ELF-1 (cell line): ENCODE results near the gene PNLIPRP3.

Source experiments
- DNase-seq: peaks from one replicate; pipeline ENCODE4 v3.0.0-alpha.2; 2016; ENCODE audit warnings: low read depth, low spot score

PNLIPRP3 gene

GRCh38 chr10:116450861-116451260, 23.2 kb downstream of the PNLIPRP3 start:
- no peak for DNase-seq

DNA sequence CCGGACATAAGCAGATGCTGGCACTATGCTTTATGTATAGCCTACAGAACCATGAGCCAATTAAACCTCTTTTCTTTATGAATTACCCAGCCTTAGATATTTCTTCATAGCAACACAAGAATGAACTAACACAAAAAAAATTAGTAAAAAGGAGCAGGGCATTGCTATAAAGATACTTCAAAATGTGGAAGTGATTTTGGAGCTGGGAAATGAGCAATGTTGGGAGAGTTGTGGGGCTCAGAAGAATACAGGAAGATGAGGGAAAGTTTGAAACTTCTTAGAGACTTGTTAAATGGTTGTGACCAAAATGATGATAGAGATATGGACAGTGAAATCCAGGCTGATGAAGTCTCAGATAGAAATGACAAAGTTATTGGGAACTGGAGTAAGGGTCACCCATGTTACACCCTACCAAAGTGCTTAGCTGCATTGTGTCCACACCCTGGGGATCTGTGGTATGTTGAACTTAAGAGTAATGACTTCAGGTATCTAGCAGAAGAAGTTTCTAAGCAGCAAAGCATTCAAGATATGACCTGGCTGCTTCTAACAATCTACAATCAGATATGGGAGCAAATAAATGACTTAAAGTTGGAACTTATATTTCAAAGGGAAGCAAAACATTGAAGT, 24.2 kb downstream of the PNLIPRP3 start:
- no peak for DNase-seq

DNA sequence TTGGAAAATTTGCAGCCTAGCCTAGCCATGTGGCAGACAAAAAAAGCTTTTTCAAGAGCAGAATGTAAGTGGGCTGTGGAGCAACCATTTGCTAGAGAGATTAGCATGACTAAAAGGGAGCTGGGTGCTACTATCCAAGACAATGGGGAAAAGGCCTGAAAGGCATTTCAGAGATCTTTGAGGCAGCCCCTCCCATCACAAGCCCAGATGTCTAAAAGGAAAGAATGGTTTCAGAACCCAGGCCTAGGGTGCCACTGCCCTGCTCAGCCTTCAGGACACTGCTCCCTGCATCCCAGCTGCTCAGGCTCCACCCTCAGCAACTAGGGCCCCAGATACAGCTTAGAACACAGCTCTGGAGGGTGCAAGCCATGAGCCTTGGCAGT, 24.7 kb downstream of the PNLIPRP3 start:
- peak; percentile 78 for DNase-seq

DNA sequence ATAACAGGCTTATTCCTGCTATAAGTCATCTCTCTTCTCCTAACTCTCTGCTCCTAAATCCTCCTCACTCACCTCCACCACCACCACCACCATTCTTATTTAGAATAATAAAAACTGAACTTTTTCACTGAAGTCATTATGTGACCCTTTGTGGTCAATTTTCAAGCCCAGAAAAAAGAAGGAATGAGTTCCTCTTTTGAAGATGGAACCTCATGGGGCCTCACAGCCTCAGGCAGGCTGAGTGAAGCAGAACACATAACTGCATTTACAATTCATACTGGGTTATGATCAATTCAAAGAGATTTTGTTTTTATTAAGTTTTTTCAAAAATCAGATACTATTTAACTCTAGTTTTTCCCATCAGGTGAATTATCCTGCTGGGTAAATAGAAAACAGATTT, 29.8 kb downstream of the PNLIPRP3 start:
- no peak for DNase-seq

DNA sequence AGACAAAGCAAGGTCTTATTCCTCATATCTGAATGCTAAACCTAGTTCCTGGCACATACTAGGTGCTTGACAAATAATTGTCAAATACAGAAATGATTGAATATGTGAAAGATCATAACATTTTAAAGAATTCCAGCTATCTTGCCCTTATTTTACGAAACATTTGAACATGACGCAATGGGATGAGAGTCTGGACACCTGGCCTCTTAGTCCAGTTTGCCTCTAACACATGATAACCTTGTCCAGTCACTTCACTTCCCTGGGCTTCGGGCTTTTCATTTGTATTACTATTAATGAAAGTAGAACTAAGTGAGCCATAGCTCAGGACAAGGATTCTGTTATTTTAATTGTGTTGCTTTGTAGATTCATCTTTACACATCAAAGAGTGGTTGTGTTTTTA, 32.6 kb downstream of the PNLIPRP3 start:
- no peak for DNase-seq

DNA sequence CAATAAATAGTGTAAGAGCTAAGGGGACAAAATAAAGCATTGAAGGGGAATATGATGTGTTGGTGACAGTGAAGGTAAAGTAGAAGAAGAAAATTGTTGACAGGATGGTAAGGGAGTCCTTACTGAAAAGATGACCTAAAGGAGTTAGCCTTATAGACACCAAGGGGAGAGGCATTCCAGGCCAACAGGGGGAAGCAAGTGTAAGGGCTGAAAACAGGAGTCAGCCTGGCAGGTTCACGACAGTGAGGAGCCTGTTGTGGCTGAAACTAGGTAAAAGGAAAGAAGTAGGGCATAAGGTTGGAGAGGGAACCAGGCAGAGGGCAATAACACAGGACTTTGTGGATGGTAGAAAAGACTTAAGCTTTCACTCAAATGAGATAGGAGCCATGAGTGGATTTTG, 34.0 kb downstream of the PNLIPRP3 start:
- DNase-seq: no peak

GRCh38 chr10:116464257-116464656, 36.6 kb downstream of the PNLIPRP3 start:
- DNase-seq: no peak

DNA sequence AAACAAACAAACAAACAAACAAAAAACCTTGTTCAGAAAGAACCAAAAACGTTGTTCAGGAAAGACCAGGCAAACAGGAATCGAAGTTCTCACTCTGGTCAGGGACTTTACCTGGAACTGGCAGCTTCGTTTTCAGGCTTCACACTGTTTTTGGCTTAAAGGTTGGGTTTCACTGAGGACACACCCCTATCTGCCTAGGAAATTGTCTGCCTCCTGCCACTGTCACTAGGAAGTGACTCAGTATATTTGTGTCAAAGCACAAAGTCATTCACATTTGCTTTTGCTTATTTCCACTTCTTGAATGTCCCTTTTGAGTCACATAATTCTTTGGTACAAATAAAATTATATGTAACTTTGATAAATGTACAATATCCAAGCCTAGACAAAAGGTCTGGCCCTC, 37.9 kb downstream of the PNLIPRP3 start:
- DNase-seq: no peak

DNA sequence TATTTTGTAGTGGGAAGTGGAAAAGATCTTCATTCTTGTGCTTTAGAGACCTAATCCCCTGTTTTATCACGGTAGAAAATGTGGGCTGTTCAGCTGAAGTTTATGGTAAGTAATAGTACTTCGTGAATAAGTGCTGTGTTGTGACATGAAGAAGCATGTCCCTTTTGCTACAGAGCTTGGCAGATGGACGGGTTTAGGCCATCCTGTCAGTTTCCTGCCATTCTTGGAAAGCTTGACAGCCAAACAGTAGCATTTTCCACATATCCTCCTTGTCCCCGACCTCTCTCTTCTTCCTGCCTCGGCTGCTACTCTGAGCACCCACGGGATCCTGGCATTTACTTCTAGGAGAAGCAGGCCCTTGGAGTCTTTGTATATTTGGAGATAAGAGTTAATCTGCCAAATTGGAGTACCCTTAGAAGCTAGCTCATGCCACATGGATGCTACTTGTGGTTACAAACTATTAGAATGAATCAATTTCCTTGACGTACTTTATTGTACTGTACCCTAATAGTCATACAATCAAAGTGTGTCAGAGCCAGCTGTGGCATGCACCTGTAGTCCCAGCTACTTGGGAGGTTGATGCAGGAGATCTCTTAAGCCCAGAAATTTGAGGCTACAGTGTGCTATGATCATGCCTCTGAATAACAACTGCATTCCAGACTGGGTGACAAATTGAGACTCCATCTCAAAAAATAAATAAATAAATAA, 39.2 kb downstream of the PNLIPRP3 start:
- DNase-seq: no peak

GRCh38 chr10:116469437-116469836, 41.8 kb downstream of the PNLIPRP3 start:
- no peak for DNase-seq

DNA sequence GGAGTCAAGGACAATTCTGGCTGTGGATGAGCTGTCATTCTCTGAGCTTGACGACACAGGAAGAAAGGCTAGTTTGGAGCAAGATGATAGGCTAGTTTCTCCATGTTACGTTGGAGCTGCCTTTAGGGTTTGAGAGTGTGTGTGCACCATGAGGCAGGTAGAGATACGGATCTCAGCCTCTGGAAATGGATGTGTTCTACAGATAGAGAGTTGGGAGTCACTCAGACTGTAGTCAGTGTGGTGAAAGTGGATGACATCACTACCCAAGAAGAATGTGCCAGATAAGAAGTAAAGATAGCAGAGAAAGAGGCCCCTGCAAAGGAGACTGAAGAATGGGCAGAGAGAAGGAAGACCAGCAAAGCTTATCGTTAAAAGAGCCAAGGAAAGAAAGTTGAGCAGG, 42.4 kb downstream of the PNLIPRP3 start:
- peak; percentile 30 for DNase-seq

- peak; percentile 36 for DNase-seq
Measured at GRCh38 chr10:116470768-116471415, 43.2 kb downstream of the PNLIPRP3 start.

- no peak for DNase-seq
Measured at GRCh38 chr10:116472891-116473290, 45.2 kb downstream of the PNLIPRP3 start.

- DNase-seq: no peak
Measured at GRCh38 chr10:116475866-116476265, 48.2 kb downstream of the PNLIPRP3 start.

DNA sequence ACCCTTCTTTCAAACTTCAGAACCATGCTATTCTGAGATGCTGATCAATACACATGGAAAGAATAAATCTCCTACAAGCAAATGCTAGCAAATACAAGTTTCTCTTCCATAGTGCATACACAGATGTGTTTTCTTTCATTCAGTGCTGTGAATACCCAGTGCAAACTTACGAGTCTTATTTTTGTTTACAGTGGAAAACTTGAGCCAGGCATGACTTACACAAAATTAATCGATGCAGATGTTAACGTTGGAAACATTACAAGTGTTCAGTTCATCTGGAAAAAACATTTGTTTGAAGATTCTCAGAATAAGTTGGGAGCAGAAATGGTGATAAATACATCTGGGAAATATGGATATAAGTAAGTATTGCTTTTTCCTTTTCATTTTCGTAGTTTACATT, 48.8 kb downstream of the PNLIPRP3 start:
- DNase-seq: no peak

GRCh38 chr10:116477986-116478664, 50.5 kb downstream of the PNLIPRP3 start:
- no peak for DNase-seq

- DNase-seq: no peak
Measured at GRCh38 chr10:116486770-116487448, 59.3 kb downstream of the PNLIPRP3 start.

- no peak for DNase-seq
Measured at GRCh38 chr10:116487522-116488430, 60.1 kb downstream of the PNLIPRP3 start.

DNA sequence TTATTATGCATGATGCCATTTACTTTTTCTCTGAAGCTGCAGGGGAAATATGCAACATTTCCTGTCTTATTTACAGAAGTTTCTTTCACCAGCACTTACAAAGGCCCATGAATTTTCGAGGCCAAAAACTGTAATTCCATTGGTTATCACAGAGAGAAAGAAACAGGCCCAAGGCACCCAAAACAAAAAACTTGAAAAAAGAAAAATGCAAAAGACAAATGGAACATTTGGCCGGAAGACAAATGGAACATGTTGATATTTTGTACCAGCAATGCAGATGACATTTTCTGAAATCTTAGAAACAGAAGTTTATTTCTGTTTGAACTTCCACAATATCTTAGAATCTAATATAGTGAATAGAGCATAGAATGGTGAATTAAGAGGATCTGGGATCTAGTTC, 61.8 kb downstream of the PNLIPRP3 start:
- DNase-seq: no peak

GRCh38 chr10:116490028-116490662, 62.5 kb downstream of the PNLIPRP3 start:
- DNase-seq: no peak
